Nephron progenitor cell (in vitro differentiated cells): Measurements from ENCODE around the gene SEPTIN11.

Experiments
- DNase-seq: peaks from one replicate; pipeline ENCODE4 v3.0.0; 2021
- H3K27ac Mint-ChIP-seq: 2 replicates; pipeline ENCODE4 v1.8.0; 2021; ENCODE audit warnings: mild to moderate bottlenecking, moderate library complexity, mixed read lengths
- H3K27me3 Mint-ChIP-seq: 2 replicates; pipeline ENCODE4 v1.8.0; 2021; ENCODE audit warnings: mild to moderate bottlenecking, low read depth, mixed read lengths; ENCODE audit not compliant: poor library complexity
- H3K36me3 Mint-ChIP-seq: 2 replicates; pipeline ENCODE4 v1.8.0; 2021; ENCODE audit warnings: low read depth, mixed read lengths
- H3K4me1 Mint-ChIP-seq: 2 replicates; pipeline ENCODE4 v1.8.0; 2021; ENCODE audit warnings: mixed read lengths
- H3K4me3 Mint-ChIP-seq: 2 replicates; pipeline ENCODE4 v1.8.0; 2021; ENCODE audit warnings: mild to moderate bottlenecking, moderate library complexity, mixed read lengths
- H3K9me3 Mint-ChIP-seq: 2 replicates; pipeline ENCODE4 v1.8.0; 2021; ENCODE audit warnings: mild to moderate bottlenecking, moderate library complexity, mixed read lengths
- TF ChIP-seq, protein P1 (sequence below): fragments of 200-600 bp; sonication (generic); IDR thresholded peaks from 2 replicates; pipeline ENCODE4 v1.5.0; 2021; ENCODE audit warnings: antibody characterized with exemption

The SEPTIN11 gene

DNA sequence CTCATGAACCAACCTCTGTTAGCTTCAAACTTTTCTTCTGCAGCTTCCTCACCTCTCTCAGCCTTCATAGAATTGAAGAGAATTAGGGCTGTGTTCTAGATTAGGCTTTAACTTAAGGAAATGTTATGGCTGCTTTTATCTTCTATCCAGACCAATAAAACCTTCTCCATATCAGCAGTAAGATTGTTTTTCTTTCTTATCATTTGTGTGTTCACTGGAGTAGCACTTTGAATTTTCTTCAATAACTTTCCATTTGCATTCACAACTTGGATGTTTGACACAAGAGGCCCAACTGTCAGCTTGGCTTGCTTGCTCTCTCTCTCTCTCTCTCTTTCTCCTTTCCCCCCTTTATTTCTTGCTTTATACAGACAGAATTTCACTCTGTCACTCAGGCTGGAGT, 28.8 kb upstream of the SEPTIN11 start:
- TF ChIP-seq, protein P1, sequence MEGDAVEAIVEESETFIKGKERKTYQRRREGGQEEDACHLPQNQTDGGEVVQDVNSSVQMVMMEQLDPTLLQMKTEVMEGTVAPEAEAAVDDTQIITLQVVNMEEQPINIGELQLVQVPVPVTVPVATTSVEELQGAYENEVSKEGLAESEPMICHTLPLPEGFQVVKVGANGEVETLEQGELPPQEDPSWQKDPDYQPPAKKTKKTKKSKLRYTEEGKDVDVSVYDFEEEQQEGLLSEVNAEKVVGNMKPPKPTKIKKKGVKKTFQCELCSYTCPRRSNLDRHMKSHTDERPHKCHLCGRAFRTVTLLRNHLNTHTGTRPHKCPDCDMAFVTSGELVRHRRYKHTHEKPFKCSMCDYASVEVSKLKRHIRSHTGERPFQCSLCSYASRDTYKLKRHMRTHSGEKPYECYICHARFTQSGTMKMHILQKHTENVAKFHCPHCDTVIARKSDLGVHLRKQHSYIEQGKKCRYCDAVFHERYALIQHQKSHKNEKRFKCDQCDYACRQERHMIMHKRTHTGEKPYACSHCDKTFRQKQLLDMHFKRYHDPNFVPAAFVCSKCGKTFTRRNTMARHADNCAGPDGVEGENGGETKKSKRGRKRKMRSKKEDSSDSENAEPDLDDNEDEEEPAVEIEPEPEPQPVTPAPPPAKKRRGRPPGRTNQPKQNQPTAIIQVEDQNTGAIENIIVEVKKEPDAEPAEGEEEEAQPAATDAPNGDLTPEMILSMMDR = no peak
- peaks cover 21% of the 10 kb centered on the region for H3K9me3 Mint-ChIP-seq
- peaks cover 7% of the 10 kb centered on the region for H3K27me3 Mint-ChIP-seq
- peaks cover 23% of the 10 kb centered on the region for H3K36me3 Mint-ChIP-seq
- DNase-seq = no peak
- no peak overlapping the region for H3K27ac Mint-ChIP-seq
- H3K4me1 Mint-ChIP-seq = no peaks in the 10 kb centered on the region
- H3K4me3 Mint-ChIP-seq = no peak overlapping the region

DNA sequence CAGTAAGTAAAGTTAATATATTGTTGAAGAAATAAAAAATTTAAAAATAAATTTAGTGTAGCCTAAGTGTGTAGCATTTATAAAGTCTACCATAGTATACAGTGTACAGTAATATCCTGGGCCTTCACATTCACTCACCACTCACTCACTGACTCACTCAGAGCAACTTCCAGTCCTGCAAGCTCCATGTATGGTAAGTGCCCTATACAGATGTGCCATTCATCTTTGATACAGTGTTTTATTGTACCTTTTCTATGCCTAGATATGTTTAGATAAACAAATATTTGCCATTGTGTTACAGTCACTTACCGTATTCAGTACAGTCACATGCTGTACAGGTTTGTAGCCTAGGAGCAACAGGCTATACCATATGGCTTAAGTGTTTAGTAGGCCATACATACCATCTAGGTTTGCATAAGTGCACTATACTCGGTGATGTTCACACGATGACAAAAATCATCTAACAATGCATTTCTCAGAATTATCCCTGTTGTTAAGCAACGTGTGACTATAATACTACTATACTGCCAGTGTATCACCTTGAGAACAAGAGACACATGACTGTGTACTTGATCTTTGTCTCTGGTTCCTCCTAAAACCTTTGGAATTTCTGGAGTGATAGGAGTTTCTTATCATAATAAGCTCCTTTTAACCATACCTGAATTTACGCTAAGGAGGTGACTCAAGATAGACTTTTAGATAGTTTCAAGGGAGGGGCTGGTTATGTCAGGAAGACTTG, 25.8 kb upstream of the SEPTIN11 start:
- DNase-seq = no peak
- H3K27me3 Mint-ChIP-seq = peaks cover 7% of the 10 kb centered on the region
- peaks cover 21% of the 10 kb centered on the region for H3K36me3 Mint-ChIP-seq
- no peak overlapping the region for H3K27ac Mint-ChIP-seq
- H3K4me1 Mint-ChIP-seq = no peaks in the 10 kb centered on the region
- no peak overlapping the region for H3K4me3 Mint-ChIP-seq
- peaks cover 17% of the 10 kb centered on the region for H3K9me3 Mint-ChIP-seq
- TF ChIP-seq, protein P1 = no peak

DNA sequence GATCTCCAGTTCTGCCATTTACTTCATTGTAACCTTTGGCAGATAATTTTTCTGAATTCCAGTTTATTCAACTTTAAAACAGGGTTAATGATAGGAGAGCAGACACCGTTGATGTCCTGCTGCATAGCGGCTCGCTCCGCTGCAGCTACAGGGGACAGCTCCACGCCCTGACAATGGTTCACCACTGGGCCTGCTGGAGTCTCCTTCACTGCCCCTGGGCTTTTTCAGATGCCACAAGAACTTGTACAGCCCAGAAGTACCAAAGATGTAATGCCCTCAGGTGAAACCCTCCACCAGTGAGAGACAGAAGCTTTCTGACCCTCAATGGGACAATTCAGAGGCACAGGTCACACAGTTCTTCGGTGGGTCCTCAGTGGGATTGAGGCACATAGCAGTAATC, 22.7 kb upstream of the SEPTIN11 start:
- Mint-ChIP-seq H3K4me1 (no peaks in the 10 kb centered on the region), H3K27me3 (no peaks in the 10 kb centered on the region), H3K4me3 (no peak overlapping the region), H3K36me3 (no peaks in the 10 kb centered on the region), H3K9me3 (no peaks in the 10 kb centered on the region), H3K27ac (no peak overlapping the region)
- DNase-seq = no peak
- TF ChIP-seq, protein P1 = no peak

DNA sequence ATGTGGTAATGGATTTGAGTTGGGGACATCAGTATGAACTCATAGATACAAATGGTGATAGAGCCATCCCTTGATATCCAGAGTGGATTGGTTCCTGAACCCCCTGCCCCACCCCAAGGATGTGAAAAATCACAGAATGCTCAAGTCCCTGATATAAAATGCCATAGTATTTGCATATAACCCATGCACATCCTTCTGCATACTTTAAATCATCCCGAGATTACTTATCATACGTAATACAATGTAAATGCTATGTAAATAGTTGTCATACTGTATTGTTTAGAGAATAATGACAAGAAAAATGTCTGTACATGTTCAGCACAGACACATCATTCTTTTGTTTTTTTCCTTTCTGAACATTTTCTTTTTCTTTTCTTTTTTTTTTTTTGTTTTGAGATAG, 18.9 kb upstream of the SEPTIN11 start:
- H3K4me3 Mint-ChIP-seq = no peak overlapping the region
- DNase-seq = no peak

DNA sequence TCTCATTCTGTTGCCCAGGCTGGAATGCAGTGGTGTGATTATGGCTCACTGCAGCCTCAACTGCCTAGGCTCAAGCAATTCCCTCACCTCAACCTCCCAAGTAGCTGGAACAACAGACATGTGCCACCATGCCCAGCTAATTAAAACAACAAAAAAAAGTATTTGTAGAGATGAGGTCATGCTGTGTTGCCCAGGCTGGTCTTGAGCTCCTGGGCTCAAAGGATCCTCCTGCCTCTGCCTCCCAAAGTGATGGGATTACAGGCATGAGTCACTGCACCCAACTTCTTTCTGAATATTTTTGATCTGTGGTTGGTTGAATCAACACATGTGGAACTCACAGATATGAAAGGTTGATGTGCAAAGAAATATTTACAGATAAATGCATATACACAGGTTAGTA, 18.5 kb upstream of the SEPTIN11 start:
- peaks cover 4% of the 10 kb centered on the region for H3K9me3 Mint-ChIP-seq
- no peaks in the 10 kb centered on the region for H3K27me3 Mint-ChIP-seq
- no peak for DNase-seq

More for the DNA sequence above, 18.9 kb upstream of the SEPTIN11 start:
- TF ChIP-seq, protein P1 = no peak
- Mint-ChIP-seq H3K4me1 (no peaks in the 10 kb centered on the region), H3K9me3 (peaks cover under 1% of the 10 kb centered on the region), H3K36me3 (peaks cover under 1% of the 10 kb centered on the region), H3K27ac (no peak overlapping the region), H3K27me3 (no peaks in the 10 kb centered on the region)

More for the DNA sequence above, 18.5 kb upstream of the SEPTIN11 start:
- H3K27ac Mint-ChIP-seq = no peak overlapping the region
- TF ChIP-seq, protein P1 = no peak
- peaks cover 4% of the 10 kb centered on the region for H3K36me3 Mint-ChIP-seq
- no peaks in the 10 kb centered on the region for H3K4me1 Mint-ChIP-seq
- no peak overlapping the region for H3K4me3 Mint-ChIP-seq
